Measurements from ENCODE around the gene WNT3A. TPM values are rescaled to one million over a fixed set of nuclear protein-coding genes. Genes with fewer than 3 reads are reported as not detected.

Gene WNT3A
- total RNA-seq, 1 experiment from 2014 or later: not detected

DNA sequence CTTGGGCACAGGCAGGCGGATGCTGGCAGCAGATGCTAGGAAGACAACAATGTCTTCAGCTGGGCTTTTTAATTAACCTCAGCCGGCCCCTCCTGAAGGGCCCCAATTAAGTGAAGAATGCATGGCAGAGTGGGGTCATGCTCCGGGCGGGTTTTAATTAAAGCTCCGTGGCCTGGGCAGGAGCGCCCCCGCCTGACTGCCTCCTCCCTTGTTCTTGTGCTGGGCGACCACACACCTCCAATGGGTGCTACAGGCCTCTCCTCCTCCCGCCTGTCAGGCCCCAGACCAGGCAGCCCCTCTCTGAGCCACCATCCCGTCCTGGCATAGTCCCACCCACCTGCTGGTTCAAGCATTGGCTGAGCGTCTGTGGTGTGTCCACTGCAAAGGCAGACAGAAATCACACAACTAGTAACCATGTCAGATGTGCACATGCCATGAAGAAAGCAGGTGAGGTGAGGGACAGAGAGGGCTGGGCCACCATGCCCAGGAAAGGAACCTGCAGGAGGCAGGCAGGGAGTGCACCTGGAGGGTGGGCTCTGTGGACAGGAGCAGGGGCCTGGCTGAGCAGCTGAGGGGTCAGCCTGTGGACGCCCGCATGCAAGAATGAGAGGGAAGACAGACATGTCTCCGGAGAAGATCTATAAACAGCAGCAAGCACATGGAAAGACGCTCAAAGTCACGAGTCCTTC lies 67.2 kb downstream of the WNT3A start:
- POLR2A ChIA-PET (ENCODE audit: low non-redundant PET): no interaction called here
- no peak for DNase-seq (ENCODE audit: low spot score)

DNA sequence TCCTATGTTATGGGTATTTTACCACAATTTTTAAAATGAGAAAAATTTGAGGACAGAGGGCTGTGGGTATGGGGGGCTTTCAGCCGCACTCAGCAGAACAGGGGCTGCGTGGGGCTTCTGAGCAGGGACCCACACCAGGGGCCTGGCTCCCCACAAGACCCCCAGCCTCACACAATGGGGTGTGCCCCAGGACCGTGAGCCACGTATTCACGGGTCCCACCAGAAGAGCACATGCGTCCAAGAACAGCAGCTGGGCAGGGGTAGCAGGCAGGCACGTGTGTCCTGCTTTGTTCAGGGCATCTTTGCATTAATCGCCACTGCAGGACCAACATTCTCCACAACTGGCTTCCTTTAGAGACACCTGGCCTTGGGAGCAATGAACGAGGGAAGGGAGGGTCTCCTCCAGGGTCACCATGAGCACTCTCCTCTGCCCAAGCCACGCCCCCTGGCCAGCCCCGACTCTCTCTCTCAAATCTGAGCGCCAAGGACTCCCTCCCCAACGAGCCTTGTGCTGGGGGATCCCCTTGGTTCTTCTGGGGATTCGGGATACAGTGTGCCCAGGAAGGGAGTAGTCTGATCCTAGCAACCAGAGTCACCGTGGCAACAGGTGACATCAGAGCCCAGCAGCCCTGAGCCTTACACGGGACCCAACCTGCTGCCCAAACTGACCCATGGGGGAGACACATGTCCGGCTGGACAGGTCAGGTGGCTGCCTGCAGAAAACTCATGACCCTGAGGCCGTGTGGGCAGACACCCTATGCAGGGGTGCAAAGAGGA lies 68.3 kb downstream of the WNT3A start:
- intact Hi-C loops (cut with micrococcal nuclease; ENCODE audit: unreplicated experiment): loop anchor here (5.0 to 10.0 kb wide), 2 partner anchors 73 to 310 kb away; no protein-coding TSS in a partner anchor

More for the DNA sequence above, 67.2 kb downstream of the WNT3A start:
- Histone ChIP-seq H3K4me1 (ENCODE audit: insufficient read depth, low read length, poor library complexity, severe bottlenecking) (no peaks in the 10 kb centered on the region), H3K36me3 (ENCODE audit: insufficient read depth, low read length, poor library complexity, severe bottlenecking) (no peaks in the 10 kb centered on the region), H3K4me3 (ENCODE audit: low read depth, low read length, poor library complexity, severe bottlenecking) (no peak overlapping the region), H3K27ac (ENCODE audit: low read depth, low read length, poor library complexity, severe bottlenecking) (no peak overlapping the region), H3K27me3 (replicated peaks; ENCODE audit: insufficient read depth, low read depth, low read length, poor library complexity) (peaks cover 20% of the 10 kb centered on the region), H3K9me3 (ENCODE audit: low read depth, low read length, poor library complexity, severe bottlenecking) (no peaks in the 10 kb centered on the region)
- TF ChIP-seq EZH2 (IDR thresholded peaks at IDR 0.05; ENCODE audit: borderline replicate concordance, low read depth, low read length, poor library complexity, severe bottlenecking): no peak
- TF ChIP-seq, protein P1, sequence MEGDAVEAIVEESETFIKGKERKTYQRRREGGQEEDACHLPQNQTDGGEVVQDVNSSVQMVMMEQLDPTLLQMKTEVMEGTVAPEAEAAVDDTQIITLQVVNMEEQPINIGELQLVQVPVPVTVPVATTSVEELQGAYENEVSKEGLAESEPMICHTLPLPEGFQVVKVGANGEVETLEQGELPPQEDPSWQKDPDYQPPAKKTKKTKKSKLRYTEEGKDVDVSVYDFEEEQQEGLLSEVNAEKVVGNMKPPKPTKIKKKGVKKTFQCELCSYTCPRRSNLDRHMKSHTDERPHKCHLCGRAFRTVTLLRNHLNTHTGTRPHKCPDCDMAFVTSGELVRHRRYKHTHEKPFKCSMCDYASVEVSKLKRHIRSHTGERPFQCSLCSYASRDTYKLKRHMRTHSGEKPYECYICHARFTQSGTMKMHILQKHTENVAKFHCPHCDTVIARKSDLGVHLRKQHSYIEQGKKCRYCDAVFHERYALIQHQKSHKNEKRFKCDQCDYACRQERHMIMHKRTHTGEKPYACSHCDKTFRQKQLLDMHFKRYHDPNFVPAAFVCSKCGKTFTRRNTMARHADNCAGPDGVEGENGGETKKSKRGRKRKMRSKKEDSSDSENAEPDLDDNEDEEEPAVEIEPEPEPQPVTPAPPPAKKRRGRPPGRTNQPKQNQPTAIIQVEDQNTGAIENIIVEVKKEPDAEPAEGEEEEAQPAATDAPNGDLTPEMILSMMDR (conservative IDR thresholded peaks at IDR 0.05; ENCODE audit: low read depth, low read length): peak; percentile 37
- intact Hi-C loops (cut with micrococcal nuclease; ENCODE audit: unreplicated experiment): loop anchor here (10.0 kb wide), 1 partner anchor 309 kb away; no protein-coding TSS in a partner anchor
- CTCF ChIA-PET: interaction anchor here (1.6 kb wide), 1 partner anchor 75 kb away, joined by 4 read pairs; no protein-coding TSS in a partner anchor
- BruUV-seq (replicated peaks): no TSS peak

GRCh38 chr1:228075801-228076271 lies 69.0 kb downstream of the WNT3A start:
- CTCF ChIA-PET: no interaction called here
- Histone ChIP-seq H3K4me1 (ENCODE audit: insufficient read depth, low read length, poor library complexity, severe bottlenecking) (no peaks in the 10 kb centered on the region), H3K9me3 (ENCODE audit: low read depth, low read length, poor library complexity, severe bottlenecking) (no peaks in the 10 kb centered on the region), H3K27me3 (replicated peaks; ENCODE audit: insufficient read depth, low read depth, low read length, poor library complexity) (peaks cover 9% of the 10 kb centered on the region), H3K36me3 (ENCODE audit: insufficient read depth, low read length, poor library complexity, severe bottlenecking) (no peaks in the 10 kb centered on the region), H3K4me3 (ENCODE audit: low read depth, low read length, poor library complexity, severe bottlenecking) (no peak overlapping the region), H3K27ac (ENCODE audit: low read depth, low read length, poor library complexity, severe bottlenecking) (no peak overlapping the region)
- TF ChIP-seq EZH2 (IDR thresholded peaks at IDR 0.05; ENCODE audit: borderline replicate concordance, low read depth, low read length, poor library complexity, severe bottlenecking): no peak
- TF ChIP-seq, protein P1 (conservative IDR thresholded peaks at IDR 0.05; ENCODE audit: low read depth, low read length): no peak
- intact Hi-C loops (cut with micrococcal nuclease; ENCODE audit: unreplicated experiment): loop anchor here (5.0 to 10.0 kb wide), 2 partner anchors 74 to 311 kb away; no protein-coding TSS in a partner anchor
- DNase-seq (ENCODE audit: low spot score): no peak
- POLR2A ChIA-PET (ENCODE audit: low non-redundant PET): no interaction called here
- no TSS peak for BruUV-seq (replicated peaks)

More for the DNA sequence above, 68.3 kb downstream of the WNT3A start:
- TF ChIP-seq EZH2 (IDR thresholded peaks at IDR 0.05; ENCODE audit: borderline replicate concordance, low read depth, low read length, poor library complexity, severe bottlenecking): no peak
- TF ChIP-seq, protein P1 (conservative IDR thresholded peaks at IDR 0.05; ENCODE audit: low read depth, low read length): no peak
- no peak for DNase-seq (ENCODE audit: low spot score)
- H3K27me3 ChIP-seq (replicated peaks; ENCODE audit: insufficient read depth, low read depth, low read length, poor library complexity): peaks cover 13% of the 10 kb centered on the region
- H3K36me3 ChIP-seq (ENCODE audit: insufficient read depth, low read length, poor library complexity, severe bottlenecking): no peaks in the 10 kb centered on the region
- BruUV-seq (replicated peaks): no TSS peak
- H3K9me3 ChIP-seq (ENCODE audit: low read depth, low read length, poor library complexity, severe bottlenecking): no peaks in the 10 kb centered on the region
- CTCF ChIA-PET: interaction anchor here (1.6 kb wide), 1 partner anchor 76 kb away, joined by 4 read pairs; no protein-coding TSS in a partner anchor
- H3K4me1 ChIP-seq (ENCODE audit: insufficient read depth, low read length, poor library complexity, severe bottlenecking): no peaks in the 10 kb centered on the region
- POLR2A ChIA-PET (ENCODE audit: low non-redundant PET): no interaction called here
- H3K27ac ChIP-seq (ENCODE audit: low read depth, low read length, poor library complexity, severe bottlenecking): no peak overlapping the region
- H3K4me3 ChIP-seq (ENCODE audit: low read depth, low read length, poor library complexity, severe bottlenecking): no peak overlapping the region
